Mucosa of descending colon (tissue), 3 donors: Measurements from ENCODE around the gene CDC42SE2. TPM values are rescaled to one million over a fixed set of nuclear protein-coding genes. Genes with fewer than 3 reads are reported as not detected.
"Not testable (repeated sequence)": the region's sequence is repeated elsewhere in the genome, so short reads cannot be mapped to it uniquely, and the experiment has no call there.

ENCODE experiments used
- ATAC-seq: fragments of 200-7000 bp; cut with Tn5 transposase; one replicate; pipeline ENCODE4 v1.9.1; 2020; ENCODE audit warnings: mild to moderate bottlenecking, moderate library complexity
- DNase-seq, 3 donors: peaks; one replicate each; pipeline ENCODE4 v3.0.0-alpha.2; 2020
- H3K36me3 ChIP-seq: fragments of 200-600 bp; one replicate; pipeline ENCODE4 v1.8.0; 2021; ENCODE audit warnings: low read depth, mild to moderate bottlenecking
- H3K4me1 ChIP-seq: fragments of 200-600 bp; one replicate; pipeline ENCODE4 v1.8.0; 2021; ENCODE audit warnings: low read depth, mild to moderate bottlenecking
- H3K4me3 ChIP-seq: fragments of 200-600 bp; one replicate; pipeline ENCODE4 v1.8.0; 2021; ENCODE audit warnings: mild to moderate bottlenecking
- H3K9me3 ChIP-seq: fragments of 200-600 bp; one replicate; pipeline ENCODE4 v1.8.0; 2021; ENCODE audit warnings: mild to moderate bottlenecking
- CTCF ChIP-seq: fragments of 200-600 bp; IDR thresholded peaks from one replicate; pipeline ENCODE4 v1.8.0; 2022; ENCODE audit warnings: antibody characterized with exemption, mild to moderate bottlenecking
- intact Hi-C, 2 donors: fragments of 100-400 bp; cut with DNase I in 1 of 2; cut with micrococcal nuclease in 1 of 2; formaldehyde crosslinking; loops; one replicate each; pipeline versions ENCODE4 v1.11.0 to v1.11.1; 2022; cut with DNase I, micrococcal nuclease
- total RNA-seq, 3 donors: library from RNA; stranded (reverse); fragmentation: NEBNext Ultra II Directional in 2 of 3; extraction: Animal tissue kit (Norgen Biotek cat#: 25700) in 2 of 3; gene quantifications; one replicate each; pipeline versions ENCODE4 v1.2.1 to v1.2.4, GENCODE V29; 2021 to 2023
- donor health status: DM: no; HTN: no; CAD: no; lungs with moderate emphysema.
- donor health status: DM: no; HTN: no; CAD: no.
- donor health status: DM: no; HTN: yes; CAD: no.

CDC42SE2 gene
- total RNA-seq, 3 donors from 2014 or later: 60.5 to 116 (median 101) TPM

- DNase-seq (no peak), ATAC-seq (no peak)
- Histone ChIP-seq H3K9me3 (no peaks in the 10 kb centered on the region), H3K4me3 (no peak overlapping the region), H3K36me3 (no peaks in the 10 kb centered on the region), H3K4me1 (peaks cover 27% of the 10 kb centered on the region)
- intact Hi-C loops: no loop called here
- TF ChIP-seq CTCF: no peak
Observed at GRCh38 chr5:131272724-131273123, 8.9 kb downstream of the CDC42SE2 start.

GRCh38 chr5:131274326-131275063 is 10.6 kb downstream of the CDC42SE2 start:
- no peak for ATAC-seq
- H3K9me3 ChIP-seq: no peaks in the 10 kb centered on the region
- peaks cover 26% of the 10 kb centered on the region for H3K4me1 ChIP-seq
- H3K36me3 ChIP-seq: no peaks in the 10 kb centered on the region
- intact Hi-C loops: no loop called here
- TF ChIP-seq CTCF: no peak
- DNase-seq: no peak
- H3K4me3 ChIP-seq: no peak overlapping the region

- intact Hi-C loops: no loop called here
- no peak for DNase-seq
Observed at GRCh38 chr5:131276072-131276471, 12.2 kb downstream of the CDC42SE2 start.

GRCh38 chr5:131277447-131277846 is 13.6 kb downstream of the CDC42SE2 start:
- DNase-seq (no peak), ATAC-seq (no peak)
- intact Hi-C loops: no loop called here
- Histone ChIP-seq H3K4me1 (peaks cover 28% of the 10 kb centered on the region), H3K4me3 (no peak overlapping the region), H3K36me3 (no peaks in the 10 kb centered on the region), H3K9me3 (no peaks in the 10 kb centered on the region)
- TF ChIP-seq CTCF: no peak

More at GRCh38 chr5:131276072-131276471, 12.2 kb downstream of the CDC42SE2 start:
- H3K36me3 ChIP-seq: no peaks in the 10 kb centered on the region
- no peak for TF ChIP-seq CTCF
- no peaks in the 10 kb centered on the region for H3K9me3 ChIP-seq
- no peak for ATAC-seq
- H3K4me1 ChIP-seq: peaks cover 29% of the 10 kb centered on the region
- H3K4me3 ChIP-seq: no peak overlapping the region

GRCh38 chr5:131277875-131278740 is 14.3 kb downstream of the CDC42SE2 start:
- no peak overlapping the region for H3K4me3 ChIP-seq
- ATAC-seq (no peak), DNase-seq (no peak)
- no peaks in the 10 kb centered on the region for H3K9me3 ChIP-seq
- TF ChIP-seq CTCF: no peak
- no peaks in the 10 kb centered on the region for H3K36me3 ChIP-seq
- intact Hi-C loops: no loop called here
- H3K4me1 ChIP-seq: peaks cover 32% of the 10 kb centered on the region

GRCh38 chr5:131278741-131279124 is 14.9 kb downstream of the CDC42SE2 start:
- H3K4me1 ChIP-seq: peaks cover 38% of the 10 kb centered on the region
- ATAC-seq, H3K9me3 ChIP-seq, DNase-seq, H3K36me3 ChIP-seq, intact Hi-C loops, H3K4me3 ChIP-seq: not testable (repeated sequence)
